Fibroblast of skin of left quadriceps (primary cell): ENCODE data around the gene ZCWPW2.

Experiments
- DNase-seq, 2 experiments: peaks; one replicate each; pipeline ENCODE4 v3.0.0-alpha.2; 2013; ENCODE audit warnings: low read depth in 2 of 2

Gene ZCWPW2

DNA sequence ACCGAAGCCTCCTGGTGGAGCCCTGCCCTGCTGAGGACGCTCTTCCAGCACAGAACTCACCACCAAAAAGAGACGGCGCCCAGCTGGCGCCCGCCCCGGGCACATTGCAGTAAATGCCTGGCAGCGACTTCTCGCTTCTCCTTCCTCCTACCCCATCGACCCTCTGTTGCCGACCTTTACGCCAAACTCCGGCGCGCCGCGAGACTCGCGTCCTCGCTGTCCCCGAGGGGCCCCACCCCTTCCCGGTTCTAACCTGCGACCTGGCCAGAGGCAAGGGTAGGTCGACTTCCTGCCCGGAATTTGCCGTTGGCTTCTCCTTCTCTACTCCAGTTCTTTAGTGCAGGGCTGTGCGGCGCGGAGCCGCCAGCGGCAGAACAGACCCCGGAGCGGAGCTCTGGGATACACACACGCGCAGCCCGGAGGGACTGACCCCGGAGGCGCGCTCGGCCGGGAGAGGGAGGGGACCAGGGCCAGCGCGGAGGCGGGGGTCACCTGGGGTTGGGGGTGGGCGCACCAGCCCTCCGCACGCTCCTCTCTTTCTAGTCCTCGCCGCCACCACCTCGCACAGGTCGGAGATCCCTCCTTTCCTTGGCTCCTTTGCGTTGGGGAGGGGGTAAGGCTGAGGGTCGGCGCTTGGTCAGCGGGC lies 226.7 kb downstream of the ZCWPW2 start:
- no peak for DNase-seq
